Stomach smooth muscle (tissue), 2 donors: Measurements from ENCODE around the gene IRF2.

Source experiments
- H3K27ac ChIP-seq: one replicate; pipeline ENCODE4 v1.7.0; 2013; ENCODE audit warnings: mild to moderate bottlenecking, low read length, inconsistent platforms
- H3K27me3 ChIP-seq, 2 donors: one replicate each; pipeline ENCODE4 v1.7.0; 2013; ENCODE audit warnings: low read length in 2 of 2; ENCODE audit not compliant: insufficient read depth in 2 of 2, control insufficient read depth in 1 of 2
- H3K36me3 ChIP-seq, 2 donors: one replicate each; pipeline ENCODE4 v1.7.0; 2013; ENCODE audit warnings: low read length in 2 of 2; ENCODE audit not compliant: control insufficient read depth in 2 of 2, insufficient read depth in 2 of 2
- H3K4me1 ChIP-seq: one replicate; pipeline ENCODE4 v1.7.0; 2013; ENCODE audit warnings: low read length; ENCODE audit not compliant: control insufficient read depth, insufficient read depth
- H3K4me3 ChIP-seq, 2 donors: one replicate each; pipeline ENCODE4 v1.7.0; 2013; ENCODE audit warnings: low read length in 2 of 2
- H3K9ac ChIP-seq, 2 donors: one replicate each; pipeline ENCODE4 v1.7.0; 2013; ENCODE audit warnings: low read length in 2 of 2, mild to moderate bottlenecking in 1 of 2
- H3K9me3 ChIP-seq, 2 donors: one replicate each; pipeline ENCODE4 v1.7.0; 2013; ENCODE audit warnings: low read length in 2 of 2; ENCODE audit not compliant: control insufficient read depth in 2 of 2
- donor health status: healthy.
- donor health status: Pancreatic carcinoma.

The IRF2 gene

GRCh38 chr4:184397516-184398163 is 76.7 kb downstream of the IRF2 start:
- Histone ChIP-seq H3K27me3 (no peaks in the 10 kb centered on the region), H3K4me3 (no peak overlapping the region), H3K9ac (no peak overlapping the region), H3K27ac (no peak overlapping the region), H3K4me1 (peaks cover 10% of the 10 kb centered on the region), H3K9me3 (no peaks in the 10 kb centered on the region), H3K36me3 (peaks cover 28 to 30% of the 10 kb centered on the region in 2 donors)

DNA sequence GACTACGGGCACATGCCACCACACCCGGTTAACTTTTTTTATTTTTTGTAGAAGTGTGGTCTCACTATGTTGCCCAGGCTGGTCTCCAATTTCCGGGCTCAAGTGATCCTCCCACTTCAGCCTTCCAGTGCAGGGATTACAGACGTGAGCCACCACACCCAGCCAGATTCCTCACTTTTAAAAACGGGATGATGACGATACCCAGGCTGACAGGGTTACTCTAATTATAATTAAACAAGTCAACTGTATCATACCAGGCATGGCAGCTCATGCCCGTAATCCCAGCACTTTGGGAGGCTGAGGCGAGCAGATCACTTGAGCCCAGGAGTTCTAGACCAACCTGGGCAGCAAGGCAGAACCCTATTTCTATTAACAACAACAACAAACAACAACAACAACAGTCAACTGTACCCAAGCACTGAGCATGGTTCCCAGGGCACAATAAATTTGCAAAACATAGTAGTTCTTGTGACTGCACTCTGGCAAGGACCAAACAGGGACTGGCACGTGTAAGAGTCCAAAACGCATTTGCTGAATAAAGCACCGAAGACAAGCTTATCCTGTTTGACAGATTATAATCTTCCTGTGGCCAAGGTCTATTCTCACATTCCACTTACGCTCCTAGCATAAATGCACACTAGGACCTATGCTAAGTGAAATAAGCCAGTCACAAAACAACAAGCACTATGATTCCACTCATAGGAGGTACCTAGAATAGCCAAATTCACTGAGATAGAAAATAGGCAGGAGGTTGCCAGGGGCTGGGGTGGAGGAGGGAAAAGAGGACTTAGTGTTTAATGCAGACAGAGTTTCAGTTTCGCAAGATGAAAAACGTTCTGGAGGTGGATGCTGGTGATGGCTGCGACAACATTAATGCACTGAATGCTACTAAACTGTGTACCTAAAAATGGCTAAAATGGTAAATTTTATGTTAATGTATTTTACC is 77.5 kb downstream of the IRF2 start:
- Histone ChIP-seq H3K36me3 (peaks cover 32 to 33% of the 10 kb centered on the region in 2 donors), H3K9me3 (no peaks in the 10 kb centered on the region), H3K27me3 (no peaks in the 10 kb centered on the region), H3K4me1 (peaks cover 10% of the 10 kb centered on the region), H3K27ac (peak overlapping the region; percentile 2), H3K4me3 (no peak overlapping the region), H3K9ac (no peak overlapping the region)

DNA sequence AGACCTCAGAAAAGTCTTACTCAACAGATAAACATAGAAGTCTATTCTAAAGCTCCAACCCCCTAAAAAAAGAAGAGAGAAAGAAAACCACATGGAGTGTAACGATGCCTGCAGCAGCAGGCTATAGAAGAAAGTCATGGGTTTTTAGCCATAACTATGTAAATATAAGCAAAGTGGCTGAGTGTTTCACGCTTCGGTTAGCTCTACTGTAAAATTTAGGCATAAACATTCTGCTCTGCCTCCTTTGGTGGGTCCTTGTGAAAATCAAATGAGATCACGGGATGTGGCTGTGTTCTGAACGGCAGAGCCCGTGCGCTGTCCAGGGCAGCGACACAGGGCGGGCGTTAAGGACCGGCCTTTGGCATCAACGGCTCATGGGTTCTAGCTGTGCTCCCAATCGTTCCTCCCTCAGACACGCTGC is 78.4 kb downstream of the IRF2 start:
- Histone ChIP-seq H3K9ac (no peak overlapping the region), H3K27me3 (no peaks in the 10 kb centered on the region), H3K9me3 (no peaks in the 10 kb centered on the region), H3K4me1 (peaks cover 14% of the 10 kb centered on the region), H3K36me3 (peaks cover 34 to 35% of the 10 kb centered on the region in 2 donors), H3K27ac (peak overlapping the region; percentile 4), H3K4me3 (no peak overlapping the region)

GRCh38 chr4:184395451-184395917 is 78.9 kb downstream of the IRF2 start:
- Histone ChIP-seq H3K27me3 (no peaks in the 10 kb centered on the region), H3K4me3 (no peak overlapping the region), H3K36me3 (peaks cover 36 to 37% of the 10 kb centered on the region in 2 donors), H3K27ac (peak overlapping the region; percentile 4), H3K9ac (no peak overlapping the region), H3K4me1 (peaks cover 18% of the 10 kb centered on the region), H3K9me3 (no peaks in the 10 kb centered on the region)

DNA sequence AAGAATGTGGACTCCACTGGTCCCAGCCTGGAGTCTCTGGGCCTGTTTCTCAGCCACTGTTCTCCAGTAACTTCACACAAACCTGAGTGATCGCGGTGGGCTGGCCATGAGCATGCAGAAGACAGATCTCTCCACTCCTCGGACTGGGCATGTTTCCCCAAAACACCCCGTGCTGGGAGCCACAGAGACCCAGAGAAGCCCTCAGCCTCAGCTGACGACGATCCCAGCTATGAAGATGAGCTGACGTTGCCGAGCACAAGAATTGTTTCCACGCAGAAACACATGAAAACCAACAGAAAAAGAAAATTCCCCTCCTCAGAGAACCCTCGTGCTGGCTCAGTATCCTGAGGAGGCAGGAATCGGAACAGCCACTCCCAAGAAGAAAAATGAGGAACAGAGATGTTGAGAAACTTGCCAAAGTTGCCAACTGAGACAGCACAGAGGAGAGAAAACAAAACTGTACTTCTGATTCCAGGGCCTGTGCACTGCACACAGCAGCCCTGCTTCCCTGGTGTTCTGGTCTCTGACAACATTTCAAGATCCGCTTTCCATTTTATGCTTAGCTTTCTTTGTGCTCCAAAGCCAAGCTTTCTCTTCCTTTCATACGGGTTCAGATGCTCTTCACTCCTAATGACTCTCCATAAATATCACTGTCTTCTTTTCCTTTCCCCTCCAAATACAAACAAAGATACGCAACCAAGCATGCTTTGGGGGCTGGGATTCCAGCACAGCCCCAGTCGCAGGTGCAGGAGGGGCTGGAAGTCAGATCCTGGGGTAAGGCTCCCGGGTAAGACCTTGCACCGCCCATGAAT is 81.4 kb downstream of the IRF2 start:
- H3K4me3 ChIP-seq: peak overlapping the region in 1 of 2 donors; percentile 35
- H3K9ac ChIP-seq: no peak overlapping the region
- peaks cover 47 to 54% of the 10 kb centered on the region in 2 donors for H3K36me3 ChIP-seq
- peaks cover 23% of the 10 kb centered on the region for H3K4me1 ChIP-seq
- H3K9me3 ChIP-seq: no peaks in the 10 kb centered on the region
- no peaks in the 10 kb centered on the region for H3K27me3 ChIP-seq
- H3K27ac ChIP-seq: no peak overlapping the region

GRCh38 chr4:184392316-184392715 is 82.0 kb downstream of the IRF2 start:
- H3K27ac ChIP-seq: no peak overlapping the region
- no peak overlapping the region for H3K4me3 ChIP-seq
- no peaks in the 10 kb centered on the region for H3K9me3 ChIP-seq
- H3K9ac ChIP-seq: no peak overlapping the region
- H3K27me3 ChIP-seq: no peaks in the 10 kb centered on the region
- H3K4me1 ChIP-seq: peaks cover 20% of the 10 kb centered on the region
- peaks cover 46 to 50% of the 10 kb centered on the region in 2 donors for H3K36me3 ChIP-seq

GRCh38 chr4:184389978-184390900 is 84.1 kb downstream of the IRF2 start:
- Histone ChIP-seq H3K4me3 (peak overlapping the region in 1 of 2 donors; percentile 15), H3K36me3 (peaks cover 48 to 49% of the 10 kb centered on the region in 2 donors), H3K27me3 (no peaks in the 10 kb centered on the region), H3K4me1 (peaks cover 27% of the 10 kb centered on the region), H3K9me3 (no peaks in the 10 kb centered on the region), H3K27ac (peak overlapping the region; percentile 37), H3K9ac (no peak overlapping the region)

DNA sequence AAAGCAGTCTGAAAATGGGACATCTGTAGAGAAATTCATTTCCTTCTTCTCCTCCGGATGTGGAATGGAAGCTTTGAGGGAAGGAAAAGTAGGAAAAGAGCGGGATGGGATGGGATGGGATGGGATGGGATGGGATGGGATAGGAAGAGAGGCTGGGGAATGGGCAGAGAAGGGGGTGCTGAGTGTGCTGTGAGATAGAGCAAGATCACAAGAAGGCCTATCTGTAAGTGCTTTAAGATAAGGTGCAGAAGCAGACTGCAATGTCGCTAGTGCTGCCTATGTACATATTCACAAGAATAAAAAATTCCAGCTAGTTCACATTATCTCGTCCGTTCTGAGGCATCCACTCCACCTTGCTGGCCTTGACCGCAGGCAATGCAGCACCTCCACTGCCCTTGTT is 86.2 kb downstream of the IRF2 start:
- no peak overlapping the region for H3K27ac ChIP-seq

GRCh38 chr4:184387351-184387750 is 87.0 kb downstream of the IRF2 start:
- Histone ChIP-seq H3K4me3 (no peak overlapping the region), H3K9me3 (no peaks in the 10 kb centered on the region), H3K4me1 (peaks cover 47% of the 10 kb centered on the region), H3K27me3 (no peaks in the 10 kb centered on the region), H3K27ac (no peak overlapping the region), H3K9ac (no peak overlapping the region), H3K36me3 (peaks cover 34 to 38% of the 10 kb centered on the region in 2 donors)

More for the DNA sequence above, 86.2 kb downstream of the IRF2 start:
- no peak overlapping the region for H3K4me3 ChIP-seq
- no peaks in the 10 kb centered on the region for H3K9me3 ChIP-seq
- peaks cover 45% of the 10 kb centered on the region for H3K4me1 ChIP-seq
- H3K27me3 ChIP-seq: no peaks in the 10 kb centered on the region
- no peak overlapping the region for H3K9ac ChIP-seq
- H3K36me3 ChIP-seq: peaks cover 38 to 44% of the 10 kb centered on the region in 2 donors
